C4-2B (cell line): ENCODE measurements around the gene ARHGEF26.

Experiments
- CTCF ChIP-seq: fragments of 450-650 bp; conservative IDR thresholded peaks from 2 replicates; pipeline ENCODE4 v1.5.1; 2017; ENCODE audit warnings: mild to moderate bottlenecking
- ZFX ChIP-seq: fragments of 450-650 bp; IDR thresholded peaks from 2 replicates; pipeline ENCODE4 v1.6.1; 2017

GRCh38 chr3:154236331-154236730, 115.1 kb downstream of the ARHGEF26 start:
- no peak for TF ChIP-seq CTCF
- no peak for TF ChIP-seq ZFX
